SK-N-SH (cell line): ENCODE data around the gene CDH12. TPM values are rescaled to one million over a fixed set of nuclear protein-coding genes. Genes with fewer than 3 reads are reported as not detected.

ENCODE experiments used
- CTCF ChIA-PET: fragments of 300-600, 350-600 bp; formaldehyde crosslinking; extraction: SDS; loops from one replicate; lab custom pipeline; 2021; lab: Yijun Ruan, JAX
- POLR2A ChIA-PET: fragments of 350-600 bp; sonication (Branson Sonifier 250); formaldehyde crosslinking; extraction: SDS; loops from one replicate; lab custom pipeline; 2020; ENCODE audit warnings: antibody characterized with exemption, inconsistent platforms; lab: Yijun Ruan, JAX
- DNase-seq: peaks from one replicate; pipeline ENCODE4 v3.0.0; 2012
- H2AFZ ChIP-seq: fragments of 200-600 bp; sonication (generic); 2 replicates; pipeline ENCODE4 v1.8.1; 2016; ENCODE audit warnings: antibody characterized with exemption, mild to moderate bottlenecking, low read depth
- H3F3A ChIP-seq: fragments of 200-600 bp; sonication (generic); replicated peaks from 2 replicates; pipeline ENCODE3; 2016; ENCODE audit warnings: antibody characterized with exemption, mild to moderate bottlenecking; ENCODE audit not compliant: insufficient read depth
- H3K27ac ChIP-seq, 2 experiments: fragments of 200-500 bp in 1 of 2; fragments of 200-600 bp in 1 of 2; sonication (Bioruptor generic) in 1 of 2; sonication (generic), shearing (Covaris generic) in 1 of 2; 2 replicates each; pipeline versions ENCODE4 v1.5.1 to v1.6.1; 2014 to 2016; ENCODE audit warnings: low read depth in 2 of 2, inconsistent platforms in 1 of 2, low read length in 1 of 2, mild to moderate bottlenecking in 1 of 2, mixed read lengths in 1 of 2
- H3K27me3 ChIP-seq: fragments of 200-600 bp; sonication (generic), shearing (Covaris generic); 2 replicates; pipeline ENCODE4 v1.6.1; 2016; ENCODE audit warnings: mixed run types; ENCODE audit not compliant: insufficient read depth
- H3K36me3 ChIP-seq, 2 experiments: fragments of 200-500 bp in 1 of 2; fragments of 200-600 bp in 1 of 2; sonication (Bioruptor generic) in 1 of 2; sonication (generic) in 1 of 2; replicated peaks in 1 of 2; 2 replicates each; pipeline versions ENCODE3 to v1.5.1; 2014 to 2016; ENCODE audit warnings: low read length in 1 of 2, mild to moderate bottlenecking in 1 of 2; ENCODE audit not compliant: insufficient read depth in 2 of 2, control insufficient read depth in 1 of 2
- H3K4me1 ChIP-seq, 2 experiments: fragments of 200-500 bp in 1 of 2; fragments of 200-600 bp in 1 of 2; sonication (Bioruptor generic) in 1 of 2; sonication (generic), shearing (Covaris generic) in 1 of 2; 2 replicates each; pipeline versions ENCODE4 v1.5.1 to v1.6.1; 2014 to 2016; ENCODE audit warnings: low read depth in 1 of 2, low read length in 1 of 2, mixed run types in 1 of 2; ENCODE audit not compliant: insufficient read depth in 2 of 2, control insufficient read depth in 1 of 2
- H3K4me2 ChIP-seq: fragments of 200-600 bp; sonication (generic), shearing (Covaris generic); 2 replicates; pipeline ENCODE4 v1.6.1; 2017; ENCODE audit warnings: mixed run types
- H3K4me3 ChIP-seq, 2 experiments: fragments of 200-500 bp in 1 of 2; fragments of 200-600 bp in 1 of 2; sonication (Bioruptor generic) in 1 of 2; sonication (generic), shearing (Covaris generic) in 1 of 2; 2 replicates each; pipeline versions ENCODE4 v1.5.1 to v1.8.1; 2014 to 2016; ENCODE audit warnings: low read depth in 2 of 2, inconsistent platforms in 1 of 2, low read length in 1 of 2, mild to moderate bottlenecking in 1 of 2, mixed read lengths in 1 of 2, moderate library complexity in 1 of 2
- H3K79me2 ChIP-seq: fragments of 200-600 bp; sonication (generic); 2 replicates; pipeline ENCODE4 v1.8.1; 2017; ENCODE audit warnings: mild to moderate bottlenecking; ENCODE audit not compliant: insufficient read depth
- H3K9ac ChIP-seq: fragments of 200-600 bp; sonication (generic); 2 replicates; pipeline ENCODE4 v1.6.1; 2017; ENCODE audit warnings: mixed run types
- H3K9me2 ChIP-seq: fragments of 200-600 bp; sonication (generic); 2 replicates; pipeline ENCODE4 v1.6.1; 2017; ENCODE audit warnings: mixed run types
- H3K9me3 ChIP-seq: fragments of 200-600 bp; sonication (generic); 2 replicates; pipeline ENCODE4 v1.6.1; 2017; ENCODE audit warnings: mixed run types, mild to moderate bottlenecking, moderate library complexity
- H4K20me1 ChIP-seq: fragments of 200-600 bp; sonication (generic); 2 replicates; pipeline ENCODE4 v1.6.1; 2017; ENCODE audit warnings: mild to moderate bottlenecking, mixed run types; ENCODE audit not compliant: insufficient read depth
- CHD2 ChIP-seq: fragments of 150-350 bp; IDR thresholded peaks from 2 replicates; pipeline ENCODE4 v1.6.1; 2018; ENCODE audit warnings: low read length; ENCODE audit not compliant: partially characterized antibody
- EP300 ChIP-seq, 2 experiments: IDR thresholded peaks; 2 replicates each; pipeline versions ENCODE4 v1.4.0 to v1.6.1; 2012; ENCODE audit warnings: borderline replicate concordance in 1 of 2, low read depth in 1 of 2, low read length in 1 of 2
- FOXJ3 ChIP-seq: sonication (generic); formaldehyde crosslinking; IDR thresholded peaks from 2 replicates; pipeline ENCODE4 v1.5.1; 2020; ENCODE audit warnings: mild to moderate bottlenecking, missing genetic modification reagents
- FOXM1 ChIP-seq: IDR thresholded peaks from 2 replicates; pipeline ENCODE4 v1.4.0; 2012; ENCODE audit warnings: low read depth, mild to moderate bottlenecking
- JUND ChIP-seq: IDR thresholded peaks from 2 replicates; pipeline ENCODE4 v1.4.0; 2012
- MXI1 ChIP-seq: IDR thresholded peaks from 2 replicates; pipeline ENCODE4 v1.6.1; 2012; ENCODE audit warnings: mild to moderate bottlenecking, low read depth, low read length, improper control_type of control experiment
- NRF1 ChIP-seq: IDR thresholded peaks from 2 replicates; pipeline ENCODE4 v1.6.1; 2012; ENCODE audit warnings: low read depth, mild to moderate bottlenecking, low read length
- PBX3 ChIP-seq: IDR thresholded peaks from 2 replicates; pipeline ENCODE4; 2012
- RAD21 ChIP-seq: IDR thresholded peaks from 2 replicates; pipeline ENCODE4 v1.6.1; 2012; ENCODE audit warnings: mild to moderate bottlenecking, low read length
- RFX5 ChIP-seq: IDR thresholded peaks from 2 replicates; pipeline ENCODE4 v1.6.1; 2012; ENCODE audit warnings: mild to moderate bottlenecking, improper control_type of control experiment, low read length
- RXRA ChIP-seq: IDR thresholded peaks from 2 replicates; pipeline ENCODE4 v1.4.0; 2012; ENCODE audit warnings: low read depth, mild to moderate bottlenecking, borderline replicate concordance
- SIN3A ChIP-seq: IDR thresholded peaks from 2 replicates; pipeline ENCODE4 v1.6.1; 2012; ENCODE audit warnings: low read depth, mild to moderate bottlenecking, low read length, moderate library complexity, borderline replicate concordance
- TAF1 ChIP-seq: IDR thresholded peaks from 2 replicates; pipeline ENCODE4 v1.6.1; 2012; ENCODE audit warnings: low read depth, mild to moderate bottlenecking, low read length, moderate library complexity, borderline replicate concordance
- TEAD4 ChIP-seq: IDR thresholded peaks from 2 replicates; pipeline ENCODE4 v1.4.0; 2012; ENCODE audit warnings: mild to moderate bottlenecking, borderline replicate concordance; ENCODE audit not compliant: insufficient read depth
- YY1 ChIP-seq: IDR thresholded peaks from 2 replicates; pipeline ENCODE4 v1.4.0; 2012; ENCODE audit warnings: low read depth, mild to moderate bottlenecking
- WGBS: methylation state at CpG from one replicate; pipeline ENCODE4 v1.1.6; 2017; ENCODE audit warnings: low lambda C conversion rate; 5-methylcytosine and 5-hydroxymethylcytosine counted together
- polyA plus RNA-seq, 3 experiments: library from polyadenylated mRNA; depleted of rRNA; stranded (reverse); fragments of >200 nt; gene quantifications; 2 replicates each; pipeline ENCODE4 v1.2.3, GENCODE V29; 2012
- TF ChIP-seq, protein P1 (sequence below): fragments of 150-350 bp; IDR thresholded peaks from 2 replicates; pipeline ENCODE4 v1.6.1; 2017; ENCODE audit warnings: antibody characterized with exemption, low read length, low read depth, borderline replicate concordance
- TF ChIP-seq, protein P2 (sequence below): IDR thresholded peaks from 2 replicates; pipeline ENCODE4 v1.6.1; 2012; ENCODE audit warnings: mild to moderate bottlenecking, low read depth, low read length, moderate library complexity

CDH12 gene
- polyA plus RNA-seq, 1 of the 3 experiments (the other 2 are of a cell fraction), result not detected

DNA sequence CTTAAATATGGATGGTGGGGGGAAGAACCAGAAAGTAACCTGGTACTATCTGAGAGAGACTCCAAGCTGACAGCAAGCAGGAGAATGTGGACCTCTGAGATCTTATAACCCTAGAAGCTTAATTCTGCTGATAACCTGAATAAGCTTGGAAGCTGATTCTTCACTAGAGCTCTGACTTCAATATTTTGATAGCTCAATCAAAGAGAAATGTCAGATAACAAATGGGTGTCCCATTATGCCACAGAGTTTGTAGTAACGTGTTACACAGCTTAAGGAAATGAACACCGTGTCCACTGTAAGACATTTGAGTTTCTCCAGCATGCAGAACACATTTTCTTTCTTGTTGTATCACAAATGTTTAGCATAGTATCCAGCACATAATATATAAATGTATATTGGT lies 626.7 kb downstream of the CDH12 start:
- no peak overlapping the region for H3K27ac ChIP-seq
- no peaks in the 10 kb centered on the region for H3K9me2 ChIP-seq
- H3K36me3 ChIP-seq, result no peaks in the 10 kb centered on the region
- H3K9ac ChIP-seq, result no peak overlapping the region
- TF ChIP-seq SIN3A, result no peak
- no peak for TF ChIP-seq NRF1
- no peak for TF ChIP-seq RFX5
- no peak for TF ChIP-seq YY1
- no peak for TF ChIP-seq TEAD4
- TF ChIP-seq PBX3, result no peak
- TF ChIP-seq TAF1, result no peak
- TF ChIP-seq CHD2, result no peak
- TF ChIP-seq, protein P1, sequence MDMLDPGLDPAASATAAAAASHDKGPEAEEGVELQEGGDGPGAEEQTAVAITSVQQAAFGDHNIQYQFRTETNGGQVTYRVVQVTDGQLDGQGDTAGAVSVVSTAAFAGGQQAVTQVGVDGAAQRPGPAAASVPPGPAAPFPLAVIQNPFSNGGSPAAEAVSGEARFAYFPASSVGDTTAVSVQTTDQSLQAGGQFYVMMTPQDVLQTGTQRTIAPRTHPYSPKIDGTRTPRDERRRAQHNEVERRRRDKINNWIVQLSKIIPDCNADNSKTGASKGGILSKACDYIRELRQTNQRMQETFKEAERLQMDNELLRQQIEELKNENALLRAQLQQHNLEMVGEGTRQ, result no peak
- TF ChIP-seq EP300 (IDR thresholded peaks at IDR 0.05; ENCODE audit: borderline replicate concordance in 1 of 2, low read depth in 1 of 2, low read length in 1 of 2), result no peak
- TF ChIP-seq, protein P2, sequence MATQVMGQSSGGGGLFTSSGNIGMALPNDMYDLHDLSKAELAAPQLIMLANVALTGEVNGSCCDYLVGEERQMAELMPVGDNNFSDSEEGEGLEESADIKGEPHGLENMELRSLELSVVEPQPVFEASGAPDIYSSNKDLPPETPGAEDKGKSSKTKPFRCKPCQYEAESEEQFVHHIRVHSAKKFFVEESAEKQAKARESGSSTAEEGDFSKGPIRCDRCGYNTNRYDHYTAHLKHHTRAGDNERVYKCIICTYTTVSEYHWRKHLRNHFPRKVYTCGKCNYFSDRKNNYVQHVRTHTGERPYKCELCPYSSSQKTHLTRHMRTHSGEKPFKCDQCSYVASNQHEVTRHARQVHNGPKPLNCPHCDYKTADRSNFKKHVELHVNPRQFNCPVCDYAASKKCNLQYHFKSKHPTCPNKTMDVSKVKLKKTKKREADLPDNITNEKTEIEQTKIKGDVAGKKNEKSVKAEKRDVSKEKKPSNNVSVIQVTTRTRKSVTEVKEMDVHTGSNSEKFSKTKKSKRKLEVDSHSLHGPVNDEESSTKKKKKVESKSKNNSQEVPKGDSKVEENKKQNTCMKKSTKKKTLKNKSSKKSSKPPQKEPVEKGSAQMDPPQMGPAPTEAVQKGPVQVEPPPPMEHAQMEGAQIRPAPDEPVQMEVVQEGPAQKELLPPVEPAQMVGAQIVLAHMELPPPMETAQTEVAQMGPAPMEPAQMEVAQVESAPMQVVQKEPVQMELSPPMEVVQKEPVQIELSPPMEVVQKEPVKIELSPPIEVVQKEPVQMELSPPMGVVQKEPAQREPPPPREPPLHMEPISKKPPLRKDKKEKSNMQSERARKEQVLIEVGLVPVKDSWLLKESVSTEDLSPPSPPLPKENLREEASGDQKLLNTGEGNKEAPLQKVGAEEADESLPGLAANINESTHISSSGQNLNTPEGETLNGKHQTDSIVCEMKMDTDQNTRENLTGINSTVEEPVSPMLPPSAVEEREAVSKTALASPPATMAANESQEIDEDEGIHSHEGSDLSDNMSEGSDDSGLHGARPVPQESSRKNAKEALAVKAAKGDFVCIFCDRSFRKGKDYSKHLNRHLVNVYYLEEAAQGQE, result no peak
- TF ChIP-seq FOXJ3 (CRISPR knock-in tag), result no peak
- TF ChIP-seq FOXM1, result no peak
- TF ChIP-seq MXI1, result no peak
- TF ChIP-seq RAD21, result no peak
- no peak for TF ChIP-seq RXRA
- TF ChIP-seq JUND, result no peak
- TF ChIP-seq, all 33 proteins: peak for 0
- Histone ChIP-seq H4K20me1 (no peaks in the 10 kb centered on the region), H3K9me3 (no peaks in the 10 kb centered on the region), H3K4me3 (no peak overlapping the region), H3K79me2 (no peaks in the 10 kb centered on the region), H3K4me2 (no peak overlapping the region), H3K4me1 (no peaks in the 10 kb centered on the region), H2AFZ (no peak overlapping the region), H3F3A (no peaks in the 10 kb centered on the region), H3K27me3 (no peaks in the 10 kb centered on the region)
- DNase-seq, result no peak
- 0% methylated on average over 2 of the region's 2 CpGs for WGBS
- ChIA-PET POLR2A (no interaction called here), CTCF (no interaction called here)
